Mesendoderm (in vitro differentiated cells): Measurements from ENCODE around the gene UBE2G1.

Experiments
- DNase-seq: peaks from one replicate; pipeline ENCODE4 v3.0.0; 2013
- H2AK5ac ChIP-seq: 2 replicates; pipeline ENCODE4 v1.6.1; 2013; ENCODE audit warnings: low read length, inconsistent platforms
- H2BK120ac ChIP-seq: 2 replicates; pipeline ENCODE4 v1.6.1; 2013; ENCODE audit warnings: low read depth, mild to moderate bottlenecking, low read length, moderate library complexity, mixed read lengths
- H2BK15ac ChIP-seq: replicated peaks from 2 replicates; pipeline ENCODE4 v1.6.1; 2013; ENCODE audit warnings: low read depth, mild to moderate bottlenecking, moderate library complexity
- H2BK5ac ChIP-seq: 2 replicates; pipeline ENCODE4 v1.6.1; 2013; ENCODE audit warnings: low read length, inconsistent platforms
- H3K18ac ChIP-seq: 2 replicates; pipeline ENCODE4 v1.6.1; 2013; ENCODE audit warnings: mild to moderate bottlenecking, low read length, mixed read lengths
- H3K23ac ChIP-seq: one replicate; pipeline ENCODE4 v1.6.1; 2013; ENCODE audit warnings: low read length
- H3K27ac ChIP-seq: 2 replicates; pipeline ENCODE4 v1.5.1; 2013; ENCODE audit warnings: low read depth, mild to moderate bottlenecking, inconsistent platforms, low read length, moderate library complexity
- H3K27me3 ChIP-seq: 2 replicates; pipeline ENCODE4 v1.6.1; 2013; ENCODE audit warnings: low read length, control low read depth, mild to moderate bottlenecking, inconsistent platforms; ENCODE audit not compliant: insufficient read depth, poor library complexity
- H3K36me3 ChIP-seq: 2 replicates; pipeline ENCODE4 v1.6.1; 2013; ENCODE audit warnings: low read length, inconsistent platforms; ENCODE audit not compliant: control insufficient read depth, insufficient read depth
- H3K4ac ChIP-seq: one replicate; pipeline ENCODE4 v1.6.1; 2013; ENCODE audit warnings: low read depth, mild to moderate bottlenecking, low read length, moderate library complexity
- H3K4me1 ChIP-seq: 2 replicates; pipeline ENCODE4 v1.6.1; 2013; ENCODE audit warnings: low read depth, low read length, inconsistent platforms; ENCODE audit not compliant: control insufficient read depth
- H3K4me2 ChIP-seq: 2 replicates; pipeline ENCODE4 v1.6.1; 2013; ENCODE audit warnings: low read length
- H3K4me3 ChIP-seq: 2 replicates; pipeline ENCODE4 v1.5.1; 2013; ENCODE audit warnings: mild to moderate bottlenecking, low read length
- H3K56ac ChIP-seq: one replicate; pipeline ENCODE4 v1.6.1; 2013; ENCODE audit warnings: low read length
- H3K79me1 ChIP-seq: 2 replicates; pipeline ENCODE4 v1.6.1; 2013; ENCODE audit warnings: low read length, inconsistent platforms
- H3K79me2 ChIP-seq: 2 replicates; pipeline ENCODE4 v1.6.1; 2013; ENCODE audit warnings: mild to moderate bottlenecking, low read length; ENCODE audit not compliant: control insufficient read depth, insufficient read depth
- H3K9ac ChIP-seq: 2 replicates; pipeline ENCODE4 v1.6.1; 2013; ENCODE audit warnings: low read length, inconsistent platforms
- H4K5ac ChIP-seq: one replicate; pipeline ENCODE4 v1.6.1; 2013; ENCODE audit warnings: low read length
- H4K8ac ChIP-seq: one replicate; pipeline ENCODE4 v1.6.1; 2013; ENCODE audit warnings: low read depth, mild to moderate bottlenecking, control low read depth, low read length, moderate library complexity
- WGBS: extraction: QIAGEN DNeasy Blood & Tissue Kit; methylation state at CpG from one replicate; pipeline ENCODE4 v1.1.7; 2013; ENCODE audit warnings: low lambda C conversion rate, missing lambda C conversion rate; ENCODE audit not compliant: insufficient coverage; ENCODE audit errors: extremely low coverage; 5-methylcytosine and 5-hydroxymethylcytosine counted together

UBE2G1 gene

GRCh38 chr17:4407216-4407615, 40.7 kb upstream of the UBE2G1 start:
- Histone ChIP-seq H3K23ac (no peak overlapping the region), H4K8ac (no peak overlapping the region), H2BK5ac (no peak overlapping the region), H3K4ac (no peak overlapping the region), H3K4me2 (no peak overlapping the region), H3K56ac (no peak overlapping the region), H3K9ac (no peak overlapping the region), H3K79me2 (no peaks in the 10 kb centered on the region), H3K79me1 (no peaks in the 10 kb centered on the region), H2BK120ac (no peak overlapping the region), H3K27me3 (no peaks in the 10 kb centered on the region), H2AK5ac (no peak overlapping the region), H3K27ac (no peak overlapping the region), H2BK15ac (no peak overlapping the region), H3K36me3 (no peaks in the 10 kb centered on the region), H3K4me3 (no peak overlapping the region), H4K5ac (no peak overlapping the region), H3K4me1 (no peaks in the 10 kb centered on the region), H3K18ac (no peak overlapping the region)
- WGBS, result no CpG with 5 or more reads among the region's 7 CpGs
- DNase-seq, result peak; percentile 87

- Histone ChIP-seq H3K4me2 (no peak overlapping the region), H2BK15ac (no peak overlapping the region), H4K5ac (no peak overlapping the region), H3K56ac (no peak overlapping the region), H2BK120ac (no peak overlapping the region), H3K27me3 (no peaks in the 10 kb centered on the region), H3K18ac (no peak overlapping the region), H3K79me2 (no peaks in the 10 kb centered on the region), H3K4me1 (no peaks in the 10 kb centered on the region), H2BK5ac (no peak overlapping the region), H3K4me3 (no peak overlapping the region), H4K8ac (no peak overlapping the region), H3K27ac (no peak overlapping the region), H3K4ac (no peak overlapping the region), H3K23ac (no peak overlapping the region), H2AK5ac (no peak overlapping the region), H3K36me3 (no peaks in the 10 kb centered on the region), H3K9ac (no peak overlapping the region), H3K79me1 (no peaks in the 10 kb centered on the region)
- WGBS, result no CpG with 5 or more reads among the region's 10 CpGs
- no peak for DNase-seq
Observed at GRCh38 chr17:4406386-4406785, 39.9 kb upstream of the UBE2G1 start.

- no peak overlapping the region for H3K56ac ChIP-seq
- no peak overlapping the region for H4K5ac ChIP-seq
- H3K79me2 ChIP-seq, result no peaks in the 10 kb centered on the region
- no peaks in the 10 kb centered on the region for H3K27me3 ChIP-seq
- no peak overlapping the region for H3K4me3 ChIP-seq
- no peak overlapping the region for H2BK120ac ChIP-seq
- H3K9ac ChIP-seq, result no peak overlapping the region
- no peak overlapping the region for H2AK5ac ChIP-seq
- H3K4ac ChIP-seq, result no peak overlapping the region
- no peak overlapping the region for H4K8ac ChIP-seq
- H3K4me2 ChIP-seq, result no peak overlapping the region
- H3K36me3 ChIP-seq, result no peaks in the 10 kb centered on the region
- DNase-seq, result no peak
- no peak overlapping the region for H2BK15ac ChIP-seq
- no peaks in the 10 kb centered on the region for H3K79me1 ChIP-seq
- H3K23ac ChIP-seq, result no peak overlapping the region
- no CpG with 5 or more reads among the region's 5 CpGs for WGBS
- no peak overlapping the region for H3K18ac ChIP-seq
- H2BK5ac ChIP-seq, result no peak overlapping the region
- no peaks in the 10 kb centered on the region for H3K4me1 ChIP-seq
- H3K27ac ChIP-seq, result no peak overlapping the region
Observed at GRCh38 chr17:4405699-4406098, 39.2 kb upstream of the UBE2G1 start.

- Histone ChIP-seq H3K4ac (no peak overlapping the region), H3K79me1 (no peaks in the 10 kb centered on the region), H2BK120ac (no peak overlapping the region), H2BK5ac (no peak overlapping the region), H3K18ac (no peak overlapping the region), H3K36me3 (no peaks in the 10 kb centered on the region), H3K56ac (no peak overlapping the region), H3K4me1 (no peaks in the 10 kb centered on the region), H4K5ac (no peak overlapping the region), H3K23ac (no peak overlapping the region), H2AK5ac (no peak overlapping the region), H3K4me2 (no peak overlapping the region), H3K27ac (no peak overlapping the region), H4K8ac (no peak overlapping the region), H2BK15ac (no peak overlapping the region), H3K27me3 (no peaks in the 10 kb centered on the region), H3K79me2 (no peaks in the 10 kb centered on the region), H3K4me3 (no peak overlapping the region), H3K9ac (no peak overlapping the region)
- WGBS, result no CpG with 5 or more reads among the region's 7 CpGs
- DNase-seq, result no peak
Observed at GRCh38 chr17:4405038-4405669, 38.7 kb upstream of the UBE2G1 start.

- H3K23ac ChIP-seq, result no peak overlapping the region
- no peak for DNase-seq
- H4K8ac ChIP-seq, result no peak overlapping the region
- WGBS, result no CpG with 5 or more reads among the region's 6 CpGs
- H4K5ac ChIP-seq, result no peak overlapping the region
- no peaks in the 10 kb centered on the region for H3K36me3 ChIP-seq
- no peak overlapping the region for H2BK15ac ChIP-seq
- no peak overlapping the region for H3K4ac ChIP-seq
- H3K9ac ChIP-seq, result no peak overlapping the region
- no peak overlapping the region for H3K56ac ChIP-seq
- H3K4me1 ChIP-seq, result no peaks in the 10 kb centered on the region
- H3K4me2 ChIP-seq, result no peak overlapping the region
- H2BK5ac ChIP-seq, result no peak overlapping the region
- H3K79me1 ChIP-seq, result no peaks in the 10 kb centered on the region
- no peak overlapping the region for H3K27ac ChIP-seq
- no peak overlapping the region for H3K4me3 ChIP-seq
- H2AK5ac ChIP-seq, result no peak overlapping the region
- no peak overlapping the region for H3K18ac ChIP-seq
- no peak overlapping the region for H2BK120ac ChIP-seq
- no peaks in the 10 kb centered on the region for H3K79me2 ChIP-seq
- no peaks in the 10 kb centered on the region for H3K27me3 ChIP-seq
Observed at GRCh38 chr17:4397840-4398239, 31.4 kb upstream of the UBE2G1 start.

- H3K27ac ChIP-seq, result no peak overlapping the region
Observed at GRCh38 chr17:4395111-4395478, 28.6 kb upstream of the UBE2G1 start.

More at GRCh38 chr17:4395111-4395478, 28.6 kb upstream of the UBE2G1 start:
- Histone ChIP-seq H2BK5ac (no peak overlapping the region), H3K79me2 (no peaks in the 10 kb centered on the region), H4K8ac (no peak overlapping the region), H3K4ac (no peak overlapping the region), H4K5ac (no peak overlapping the region), H2BK120ac (no peak overlapping the region), H3K23ac (no peak overlapping the region), H3K56ac (no peak overlapping the region), H3K27me3 (no peaks in the 10 kb centered on the region), H3K36me3 (no peaks in the 10 kb centered on the region), H3K18ac (no peak overlapping the region), H3K79me1 (no peaks in the 10 kb centered on the region), H3K4me1 (no peaks in the 10 kb centered on the region), H2BK15ac (no peak overlapping the region), H3K4me2 (no peak overlapping the region), H3K9ac (no peak overlapping the region), H2AK5ac (no peak overlapping the region), H3K4me3 (no peak overlapping the region)
- WGBS, result no CpG with 5 or more reads among the region's 3 CpGs
- no peak for DNase-seq
